HepG2 (cell line): ENCODE data around the gene ZFHX3.

Experiments used
- ZFP36 ChIP-seq: fragments of 150-350 bp; IDR thresholded peaks from 2 replicates; pipeline ENCODE4 v1.6.1; 2018; ENCODE audit warnings: borderline replicate concordance, low read length, low read depth; ENCODE audit not compliant: partially characterized antibody
- ZMYM2 ChIP-seq: sonication (generic); formaldehyde crosslinking; IDR thresholded peaks from 2 replicates; pipeline ENCODE4 v1.8.0; 2022; ENCODE audit warnings: mild to moderate bottlenecking, missing genetic modification reagents

- TF ChIP-seq ZMYM2 (CRISPR knock-in tag) = no peak
- TF ChIP-seq ZFP36 = no peak
These were observed 157.3 kb downstream of the ZFHX3 start for GRCh38 chr16:72890587-72890986.
